ENCODE results near the gene TIMP4. TPM values are rescaled to one million over a fixed set of nuclear protein-coding genes. Genes with fewer than 3 reads are reported as not detected.
A peak's percentile ranks its signal among the peaks of the same experiment; 100 is the strongest.

Gene TIMP4
- total RNA-seq, 1 donor from 2014 or later, result 0.48 TPM

- Mint-ChIP-seq H3K27me3 (no peaks in the 10 kb centered on the region), H3K4me3 (no peak overlapping the region), H3K36me3 (no peaks in the 10 kb centered on the region), H3K27ac (no peak overlapping the region), H3K4me1 (ENCODE audit: unreplicated experiment) (peaks cover 10% of the 10 kb centered on the region), H3K9me3 (no peaks in the 10 kb centered on the region)
- no peak for DNase-seq (ENCODE audit: extremely low spot score, unreplicated experiment)
- TF ChIP-seq CTCF (conservative IDR thresholded peaks at IDR 0.05), result no peak
Observed at GRCh38 chr3:12196684-12197083, 38.0 kb upstream of the TIMP4 start.

- TF ChIP-seq CTCF (conservative IDR thresholded peaks at IDR 0.05), result no peak
- no peak overlapping the region for H3K4me3 Mint-ChIP-seq
- peaks cover 10% of the 10 kb centered on the region for H3K4me1 Mint-ChIP-seq (ENCODE audit: unreplicated experiment)
- no peaks in the 10 kb centered on the region for H3K9me3 Mint-ChIP-seq
- H3K27ac Mint-ChIP-seq, result no peak overlapping the region
- DNase-seq (ENCODE audit: extremely low spot score, unreplicated experiment), result no peak
- no peaks in the 10 kb centered on the region for H3K36me3 Mint-ChIP-seq
- no peaks in the 10 kb centered on the region for H3K27me3 Mint-ChIP-seq
Observed at GRCh38 chr3:12195231-12195630, 36.5 kb upstream of the TIMP4 start.

GRCh38 chr3:12194669-12195161, 36.0 kb upstream of the TIMP4 start:
- Mint-ChIP-seq H3K27ac (no peak overlapping the region), H3K27me3 (no peaks in the 10 kb centered on the region), H3K4me1 (ENCODE audit: unreplicated experiment) (peaks cover 10% of the 10 kb centered on the region), H3K4me3 (no peak overlapping the region), H3K36me3 (no peaks in the 10 kb centered on the region), H3K9me3 (no peaks in the 10 kb centered on the region)
- no peak for DNase-seq (ENCODE audit: extremely low spot score, unreplicated experiment)
- no peak for TF ChIP-seq CTCF (conservative IDR thresholded peaks at IDR 0.05)

GRCh38 chr3:12194209-12194608, 35.5 kb upstream of the TIMP4 start:
- Mint-ChIP-seq H3K36me3 (no peaks in the 10 kb centered on the region), H3K27ac (no peak overlapping the region), H3K9me3 (no peaks in the 10 kb centered on the region), H3K4me3 (no peak overlapping the region), H3K4me1 (ENCODE audit: unreplicated experiment) (peaks cover 10% of the 10 kb centered on the region), H3K27me3 (no peaks in the 10 kb centered on the region)
- TF ChIP-seq CTCF (conservative IDR thresholded peaks at IDR 0.05), result no peak
- no peak for DNase-seq (ENCODE audit: extremely low spot score, unreplicated experiment)

- TF ChIP-seq CTCF (conservative IDR thresholded peaks at IDR 0.05), result no peak
- no peak for DNase-seq (ENCODE audit: extremely low spot score, unreplicated experiment)
- no peaks in the 10 kb centered on the region for H3K27me3 Mint-ChIP-seq
- no peaks in the 10 kb centered on the region for H3K36me3 Mint-ChIP-seq
- H3K4me1 Mint-ChIP-seq (ENCODE audit: unreplicated experiment), result peaks cover 10% of the 10 kb centered on the region
- peak overlapping the region; percentile 17 for H3K27ac Mint-ChIP-seq
- H3K4me3 Mint-ChIP-seq, result no peak overlapping the region
- no peaks in the 10 kb centered on the region for H3K9me3 Mint-ChIP-seq
Observed at GRCh38 chr3:12193485-12194165, 34.9 kb upstream of the TIMP4 start.

Measured in type B pancreatic cell (in vitro differentiated cells).